BLaER1 treated with 17β-estradiol and CSF1 and Interleukin-3, amounts not matched to agents 10 nM and 100 nM (cell line): ENCODE measurements around the gene ADIPOQ.
A peak's percentile ranks its signal among the peaks of the same experiment; 100 is the strongest.
"Not testable (repeated sequence)": the region's sequence is repeated elsewhere in the genome, so short reads cannot be mapped to it uniquely, and the experiment has no call there.

Experiments used
- H3K27ac ChIP-seq, 11 experiments: shearing (Covaris generic); formaldehyde crosslinking; 2 replicates each; pipeline ENCODE4 v1.8.1; 2022
- H3K27me3 ChIP-seq, 11 experiments: shearing (Covaris generic); formaldehyde crosslinking; 2 replicates each; pipeline ENCODE4 v1.8.1; 2022
- H3K36me3 ChIP-seq, 11 experiments: shearing (Covaris generic); formaldehyde crosslinking; 2 replicates each; pipeline ENCODE4 v1.8.1; 2022
- H3K4me1 ChIP-seq, 10 experiments: shearing (Covaris generic); formaldehyde crosslinking; 2 replicates each; pipeline ENCODE4 v1.8.1; 2022
- H3K4me2 ChIP-seq, 11 experiments: shearing (Covaris generic); formaldehyde crosslinking; 2 replicates each; pipeline ENCODE4 v1.8.1; 2022
- H3K4me3 ChIP-seq, 10 experiments: shearing (Covaris generic); formaldehyde crosslinking; 2 replicates each; pipeline ENCODE4 v1.8.1; 2022
- H3K9ac ChIP-seq, 11 experiments: shearing (Covaris generic); formaldehyde crosslinking; 2 replicates each; pipeline ENCODE4 v1.8.1; 2022
- H3K9me3 ChIP-seq, 11 experiments: shearing (Covaris generic); formaldehyde crosslinking; replicated peaks in 1 of 11; 2 replicates each; pipeline ENCODE4 v1.8.1; 2022
- H4K20me1 ChIP-seq, 11 experiments: shearing (Covaris generic); formaldehyde crosslinking; 2 replicates each; pipeline ENCODE4 v1.8.1; 2022
- Cebpa-rat ChIP-seq, 11 experiments: shearing (Covaris generic); IDR thresholded peaks; 2 replicates each; pipeline ENCODE4 v1.8.1; 2022

ADIPOQ gene

GRCh38 chr3:186888569-186888968 lies 46.1 kb downstream of the ADIPOQ start:
- Histone ChIP-seq H3K4me1 (peaks cover 0 to 12% (median 2%) of the 10 kb centered on the region in 10 experiments; a peak in 5 of 20 replicates), H3K4me2 (peak overlapping the region in 5 of 11 experiments; percentile 0 to 42 (median 23); a peak in 5 of 22 replicates), H3K4me3 (no peak overlapping the region), H3K9ac (no peak overlapping the region), H3K9me3 (peaks cover 0 to 4% (median 0%) of the 10 kb centered on the region in 11 experiments; a peak in 3 of 22 replicates), H4K20me1 (no peaks in the 10 kb centered on the region), H3K36me3 (no peaks in the 10 kb centered on the region), H3K27me3 (no peaks in the 10 kb centered on the region), H3K27ac (no peak overlapping the region)
- no peak for TF ChIP-seq Cebpa-rat (IDR thresholded peaks at IDR 0.05)

GRCh38 chr3:186889698-186890097 lies 47.2 kb downstream of the ADIPOQ start:
- not testable (repeated sequence) for H3K9me3 ChIP-seq, H3K36me3 ChIP-seq, H3K4me1 ChIP-seq, H4K20me1 ChIP-seq, H3K4me3 ChIP-seq, H3K4me2 ChIP-seq, H3K27ac ChIP-seq, H3K27me3 ChIP-seq, H3K9ac ChIP-seq

DNA sequence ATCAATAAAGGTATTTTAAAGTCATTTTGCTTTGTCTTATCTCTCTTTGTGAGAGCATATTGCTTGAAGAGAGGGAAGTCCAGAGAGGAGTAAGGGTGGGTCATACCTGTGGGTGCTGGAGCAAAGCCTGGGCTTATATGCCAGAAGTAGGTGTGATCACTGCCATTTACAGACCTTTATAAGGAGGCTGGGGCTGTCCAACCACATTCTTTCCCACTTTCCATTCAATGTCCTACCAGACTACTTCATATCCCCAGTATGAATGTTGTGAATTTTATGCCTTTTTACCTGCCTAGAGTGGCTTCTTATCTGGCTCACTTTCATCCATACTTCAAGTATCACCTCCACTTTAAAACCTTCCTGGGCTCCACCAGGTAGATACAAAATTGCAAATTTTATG lies 48.4 kb downstream of the ADIPOQ start:
- H3K36me3 ChIP-seq: no peaks in the 10 kb centered on the region
- H4K20me1 ChIP-seq: no peaks in the 10 kb centered on the region
- no peak for TF ChIP-seq Cebpa-rat (IDR thresholded peaks at IDR 0.05)
- no peak overlapping the region for H3K9ac ChIP-seq
- no peak overlapping the region for H3K4me2 ChIP-seq
- H3K27ac ChIP-seq: no peak overlapping the region
- peaks cover 0 to 6% (median 0%) of the 10 kb centered on the region in 10 experiments; a peak in 3 of 20 replicates for H3K4me1 ChIP-seq
- H3K27me3 ChIP-seq: no peaks in the 10 kb centered on the region
- H3K4me3 ChIP-seq: no peak overlapping the region
- H3K9me3 ChIP-seq: peaks cover 0 to 19% (median 9%) of the 10 kb centered on the region in 11 experiments; a peak in 10 of 22 replicates

- H3K36me3 ChIP-seq, H3K4me3 ChIP-seq, H3K4me1 ChIP-seq, H3K27me3 ChIP-seq, H3K27ac ChIP-seq, H3K9ac ChIP-seq, H3K4me2 ChIP-seq, H4K20me1 ChIP-seq: not testable (repeated sequence)
- H3K9me3 ChIP-seq: peaks cover 0 to 21% (median 12%) of the 10 kb centered on the region in 11 experiments; a peak in 10 of 22 replicates
These were observed 50.6 kb downstream of the ADIPOQ start for GRCh38 chr3:186893071-186893470.

DNA sequence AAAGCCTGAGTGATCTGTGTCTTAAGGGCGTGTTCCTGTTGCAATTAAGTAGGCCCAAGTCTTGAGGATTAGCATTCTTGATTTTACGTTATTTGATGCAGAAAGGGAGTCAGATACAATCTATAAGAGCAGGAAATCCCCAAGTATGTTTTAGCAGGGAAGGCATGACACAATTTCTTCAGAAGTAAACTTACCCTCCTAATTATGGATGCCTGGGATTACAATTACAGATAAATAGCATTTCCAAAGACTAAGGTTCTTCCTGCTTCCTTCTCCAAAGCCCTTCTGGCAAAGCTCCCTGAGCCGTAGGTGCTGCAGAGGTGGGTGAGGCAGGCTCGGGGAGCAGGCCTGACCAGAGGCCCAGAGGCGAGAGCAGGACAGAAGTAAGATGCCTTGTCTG lies 52.9 kb downstream of the ADIPOQ start:
- Histone ChIP-seq H4K20me1 (no peaks in the 10 kb centered on the region), H3K36me3 (no peaks in the 10 kb centered on the region), H3K4me3 (no peak overlapping the region), H3K4me2 (no peak overlapping the region), H3K9me3 (peaks cover 0 to 21% (median 12%) of the 10 kb centered on the region in 11 experiments; a peak in 10 of 22 replicates), H3K27ac (no peak overlapping the region), H3K27me3 (no peaks in the 10 kb centered on the region), H3K9ac (no peak overlapping the region), H3K4me1 (no peaks in the 10 kb centered on the region)
- TF ChIP-seq Cebpa-rat (IDR thresholded peaks at IDR 0.05): no peak

DNA sequence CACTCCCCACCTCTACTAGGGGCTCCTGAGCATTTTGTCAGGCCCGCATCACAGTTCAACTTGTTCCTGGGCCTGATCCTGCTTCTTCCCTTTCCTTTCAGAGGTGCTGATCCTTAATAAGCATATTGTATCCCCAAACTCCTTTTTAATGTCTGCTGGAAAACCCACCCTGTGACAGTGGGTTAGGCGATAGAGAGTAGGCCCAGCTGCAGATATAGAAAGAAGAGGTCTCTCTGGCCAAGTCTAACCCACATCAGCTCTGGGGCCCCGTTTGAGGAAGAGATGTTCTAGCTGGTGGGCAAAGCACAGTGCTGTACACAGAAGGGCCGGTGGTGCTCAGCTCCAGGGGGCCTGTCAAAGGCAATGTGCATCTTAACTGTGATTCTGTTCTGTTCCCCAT lies 53.5 kb downstream of the ADIPOQ start:
- no peak for TF ChIP-seq Cebpa-rat (IDR thresholded peaks at IDR 0.05)
- Histone ChIP-seq H3K4me2 (no peak overlapping the region), H3K27ac (no peak overlapping the region), H3K9me3 (peaks cover 0 to 21% (median 12%) of the 10 kb centered on the region in 11 experiments; a peak in 10 of 22 replicates), H4K20me1 (no peaks in the 10 kb centered on the region), H3K36me3 (no peaks in the 10 kb centered on the region), H3K9ac (no peak overlapping the region), H3K27me3 (no peaks in the 10 kb centered on the region), H3K4me1 (peaks cover 0 to 4% (median 0%) of the 10 kb centered on the region in 10 experiments; a peak in 6 of 20 replicates), H3K4me3 (no peak overlapping the region)

GRCh38 chr3:186896875-186897274 lies 54.4 kb downstream of the ADIPOQ start:
- Histone ChIP-seq H3K4me3 (no peak overlapping the region), H3K4me2 (no peak overlapping the region), H3K36me3 (no peaks in the 10 kb centered on the region), H4K20me1 (no peaks in the 10 kb centered on the region), H3K9ac (no peak overlapping the region), H3K27ac (no peak overlapping the region), H3K4me1 (peaks cover 0 to 11% (median 2%) of the 10 kb centered on the region in 10 experiments; a peak in 7 of 20 replicates), H3K9me3 (peaks cover 0 to 21% (median 12%) of the 10 kb centered on the region in 11 experiments; a peak in 10 of 22 replicates), H3K27me3 (no peaks in the 10 kb centered on the region)
- no peak for TF ChIP-seq Cebpa-rat (IDR thresholded peaks at IDR 0.05)

- H3K27me3 ChIP-seq: no peaks in the 10 kb centered on the region
- peaks cover 0 to 11% (median 2%) of the 10 kb centered on the region in 10 experiments; a peak in 7 of 20 replicates for H3K4me1 ChIP-seq
- TF ChIP-seq Cebpa-rat (IDR thresholded peaks at IDR 0.05): no peak
- no peak overlapping the region for H3K4me3 ChIP-seq
- H3K4me2 ChIP-seq: peak overlapping the region in 3 of 11 experiments; percentile 25 to 65 (median 27); a peak in 6 of 22 replicates
- H3K9ac ChIP-seq: no peak overlapping the region
- H3K36me3 ChIP-seq: no peaks in the 10 kb centered on the region
- peaks cover 0 to 24% (median 4%) of the 10 kb centered on the region in 11 experiments; a peak in 14 of 22 replicates for H3K9me3 ChIP-seq
- H4K20me1 ChIP-seq: no peaks in the 10 kb centered on the region
- peak overlapping the region in 1 of 11 experiments; percentile 20; a peak in 1 of 22 replicates for H3K27ac ChIP-seq
These were observed 58.7 kb downstream of the ADIPOQ start for GRCh38 chr3:186901135-186901734.

DNA sequence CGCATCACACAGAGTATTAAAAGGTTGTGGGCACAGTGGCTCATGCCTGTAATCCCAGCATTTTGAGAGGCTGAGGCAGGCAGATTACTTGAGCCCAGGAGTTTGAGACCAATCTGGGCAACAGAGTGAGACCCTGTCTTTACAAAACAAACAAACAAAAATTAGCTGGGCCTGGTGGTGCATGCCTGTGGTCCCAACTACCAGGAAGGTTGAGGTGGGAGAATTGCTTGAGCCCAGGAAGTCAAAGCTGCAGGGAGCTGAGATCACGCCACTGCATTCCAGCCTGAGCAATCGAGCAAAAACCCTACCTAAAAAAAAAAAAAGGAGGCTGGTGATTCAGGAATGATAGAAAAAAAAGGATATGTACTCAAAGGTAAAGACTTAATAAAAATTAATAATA lies 59.6 kb downstream of the ADIPOQ start:
- Histone ChIP-seq H4K20me1 (no peaks in the 10 kb centered on the region), H3K4me2 (no peak overlapping the region), H3K27ac (no peak overlapping the region), H3K4me1 (peaks cover 0 to 11% (median 2%) of the 10 kb centered on the region in 10 experiments; a peak in 7 of 20 replicates), H3K9ac (no peak overlapping the region), H3K36me3 (no peaks in the 10 kb centered on the region), H3K9me3 (peaks cover 0 to 20% (median 4%) of the 10 kb centered on the region in 11 experiments; a peak in 12 of 22 replicates), H3K27me3 (no peaks in the 10 kb centered on the region), H3K4me3 (no peak overlapping the region)
- no peak for TF ChIP-seq Cebpa-rat (IDR thresholded peaks at IDR 0.05)

DNA sequence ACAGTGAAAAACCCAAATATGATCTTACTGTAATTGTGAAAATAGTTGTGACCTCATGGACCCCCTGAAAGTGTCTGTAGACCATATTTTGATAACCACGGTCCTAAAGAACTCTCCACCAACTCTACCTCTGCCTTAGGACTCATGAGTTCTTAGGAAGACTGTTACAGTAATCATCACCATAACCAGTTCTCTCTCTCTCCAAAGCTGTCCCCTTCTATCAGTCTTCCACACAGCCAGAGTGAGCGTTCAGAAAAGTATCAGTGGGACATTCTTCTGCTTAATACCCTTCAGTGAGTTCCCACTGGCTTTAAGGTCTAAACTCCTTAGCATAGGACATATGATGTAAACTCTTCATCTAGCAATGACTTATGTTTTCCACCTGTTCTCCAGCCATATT lies 60.2 kb downstream of the ADIPOQ start:
- no peak overlapping the region for H3K27ac ChIP-seq
- no peaks in the 10 kb centered on the region for H4K20me1 ChIP-seq
- no peak overlapping the region for H3K9ac ChIP-seq
- H3K27me3 ChIP-seq: no peaks in the 10 kb centered on the region
- TF ChIP-seq Cebpa-rat (IDR thresholded peaks at IDR 0.05): no peak
- H3K4me1 ChIP-seq: peaks cover 0 to 11% (median 2%) of the 10 kb centered on the region in 10 experiments; a peak in 7 of 20 replicates
- no peaks in the 10 kb centered on the region for H3K36me3 ChIP-seq
- H3K9me3 ChIP-seq: peaks cover 0 to 20% (median 4%) of the 10 kb centered on the region in 11 experiments; a peak in 12 of 22 replicates
- H3K4me3 ChIP-seq: no peak overlapping the region
- H3K4me2 ChIP-seq: no peak overlapping the region

- H3K27me3 ChIP-seq, H3K9ac ChIP-seq, H4K20me1 ChIP-seq, H3K36me3 ChIP-seq, H3K4me2 ChIP-seq, H3K4me3 ChIP-seq, H3K27ac ChIP-seq: not testable (repeated sequence)
- H3K4me1 ChIP-seq: peaks cover 1 to 13% (median 5%) of the 10 kb centered on the region in 10 experiments
- H3K9me3 ChIP-seq: peaks cover 0 to 20% (median 4%) of the 10 kb centered on the region in 11 experiments; a peak in 12 of 22 replicates
These were observed 61.2 kb downstream of the ADIPOQ start for GRCh38 chr3:186903676-186904075.

DNA sequence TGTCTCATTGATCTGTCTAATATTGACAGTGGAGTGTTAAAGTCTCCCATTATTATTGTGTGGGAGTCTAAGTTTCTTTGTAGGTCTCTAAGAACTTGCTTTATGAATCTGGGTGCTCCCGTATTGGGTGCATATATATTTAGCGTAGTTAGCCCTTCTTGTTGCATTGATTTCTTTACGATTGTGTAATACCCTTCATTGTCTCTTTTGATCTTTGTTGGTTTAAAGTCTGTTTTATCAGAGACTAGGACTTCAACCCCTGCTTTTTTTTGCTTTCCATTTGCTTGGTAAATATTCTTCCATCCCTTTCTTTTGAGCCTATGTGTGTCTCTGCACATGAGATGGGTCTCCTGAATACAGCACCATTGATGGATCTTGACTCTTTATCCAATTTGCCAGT lies 64.6 kb downstream of the ADIPOQ start:
- Histone ChIP-seq H3K9me3 (peaks cover 0 to 20% (median 4%) of the 10 kb centered on the region in 11 experiments; a peak in 13 of 22 replicates), H3K4me1 (peaks cover 12 to 15% (median 13%) of the 10 kb centered on the region in 10 experiments)
- not testable (repeated sequence) for H3K9ac ChIP-seq, H3K27me3 ChIP-seq, H4K20me1 ChIP-seq, H3K4me3 ChIP-seq, H3K4me2 ChIP-seq, H3K27ac ChIP-seq, H3K36me3 ChIP-seq
